HG02870 (cell line): ENCODE data around the gene JMJD7.

Source experiments
- ATAC-seq: cut with Tn5 transposase; IDR thresholded peaks from one replicate; pipeline ENCODE4 v1.9.1; 2021; ENCODE audit warnings: mild to moderate bottlenecking, moderate library complexity; ENCODE audit not compliant: unreplicated experiment

JMJD7 gene

DNA sequence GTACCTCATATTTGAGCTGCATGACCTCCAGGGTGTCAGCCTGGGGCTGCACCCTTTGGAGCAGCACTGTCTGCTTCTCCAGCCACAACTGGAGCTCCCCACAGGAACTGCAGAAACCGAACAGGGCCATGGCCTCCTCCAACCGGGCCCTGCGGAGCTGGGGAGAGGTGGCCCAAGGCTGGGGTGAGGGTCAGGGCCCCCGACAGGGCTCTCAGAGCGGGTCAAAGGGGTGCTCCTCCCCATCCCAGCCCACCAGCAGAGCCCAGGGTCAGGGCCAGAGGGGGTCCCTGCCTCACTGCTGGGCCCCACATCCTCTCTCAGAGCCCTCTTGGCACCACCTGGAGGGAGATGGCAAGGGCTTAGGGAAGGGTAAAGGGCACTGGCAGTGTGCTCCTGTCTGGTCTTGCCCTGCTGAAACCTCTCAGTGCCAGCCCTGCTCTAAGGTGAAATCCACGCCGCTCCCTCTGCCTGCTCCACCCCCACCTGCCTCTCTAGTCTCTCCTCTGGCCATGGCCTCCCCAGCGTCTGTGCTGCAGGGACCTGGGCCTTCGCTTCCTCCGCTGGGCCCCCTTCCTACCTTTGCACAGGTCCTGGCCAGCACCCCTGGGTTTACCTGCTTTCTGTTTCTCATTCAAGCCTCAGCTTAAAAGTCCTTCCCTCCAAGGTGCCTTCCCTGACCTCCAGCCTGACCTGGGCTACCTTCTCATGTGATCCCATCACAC lies 52.4 kb downstream of the JMJD7 start:
- ATAC-seq = no peak

- no peak for ATAC-seq
Measured at GRCh38 chr15:41881086-41881485, 53.2 kb downstream of the JMJD7 start.

DNA sequence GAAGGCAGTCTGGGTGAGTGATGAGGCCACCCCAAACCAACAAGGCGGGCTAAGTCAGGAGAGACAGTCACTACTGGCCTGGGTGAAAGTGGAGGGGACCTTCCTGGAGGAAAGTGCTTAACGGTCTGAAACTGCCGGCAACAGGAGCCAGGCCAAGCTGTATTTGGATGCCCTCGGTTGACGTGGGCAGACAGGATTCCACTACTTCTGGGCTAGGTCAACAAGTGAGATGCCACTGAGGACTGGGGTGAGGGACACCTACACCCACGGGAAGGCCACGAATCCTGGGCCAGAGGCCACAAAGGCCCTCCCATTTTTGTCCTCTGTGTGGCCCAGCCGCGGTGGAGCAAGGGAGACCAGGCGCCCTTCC lies 53.6 kb downstream of the JMJD7 start:
- no peak for ATAC-seq

DNA sequence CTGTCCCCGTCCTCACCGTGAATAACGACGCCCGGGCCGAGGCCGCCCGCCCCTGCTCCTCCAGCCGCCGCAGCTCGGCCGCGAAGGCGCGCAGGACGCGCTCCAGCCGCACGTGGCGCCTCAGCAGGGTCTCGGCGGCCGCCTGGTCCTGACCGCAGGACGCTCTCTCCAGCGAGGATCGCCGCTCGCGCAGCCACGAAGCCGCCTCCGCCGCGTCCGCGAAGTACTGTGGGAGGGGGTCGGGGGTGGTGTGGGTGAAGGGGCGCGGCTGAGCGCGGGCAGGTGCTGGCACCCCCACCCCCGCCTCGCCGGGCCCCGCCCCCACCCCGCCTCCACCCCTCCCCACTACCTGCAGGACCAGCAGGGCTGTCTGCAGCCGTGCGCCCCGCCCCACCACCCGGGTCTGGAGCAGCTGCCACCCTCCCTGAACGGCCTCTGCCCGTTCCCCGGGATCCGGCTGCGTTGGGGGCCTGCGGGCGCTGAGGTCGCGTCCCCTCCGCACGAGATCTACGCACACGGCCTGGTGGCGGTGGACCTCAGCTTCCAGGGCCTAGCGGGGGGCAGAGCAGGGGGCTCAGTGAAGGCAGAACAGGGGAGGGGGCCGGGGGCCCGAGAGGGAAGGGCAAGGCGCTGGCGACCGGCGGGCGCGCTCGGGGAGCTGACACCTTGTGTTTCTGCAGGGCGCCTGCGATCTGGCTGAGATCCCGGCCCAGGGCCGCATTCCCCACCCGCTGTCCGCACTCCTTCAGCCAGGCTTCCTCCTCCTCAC lies 54.2 kb downstream of the JMJD7 start:
- no peak for ATAC-seq

DNA sequence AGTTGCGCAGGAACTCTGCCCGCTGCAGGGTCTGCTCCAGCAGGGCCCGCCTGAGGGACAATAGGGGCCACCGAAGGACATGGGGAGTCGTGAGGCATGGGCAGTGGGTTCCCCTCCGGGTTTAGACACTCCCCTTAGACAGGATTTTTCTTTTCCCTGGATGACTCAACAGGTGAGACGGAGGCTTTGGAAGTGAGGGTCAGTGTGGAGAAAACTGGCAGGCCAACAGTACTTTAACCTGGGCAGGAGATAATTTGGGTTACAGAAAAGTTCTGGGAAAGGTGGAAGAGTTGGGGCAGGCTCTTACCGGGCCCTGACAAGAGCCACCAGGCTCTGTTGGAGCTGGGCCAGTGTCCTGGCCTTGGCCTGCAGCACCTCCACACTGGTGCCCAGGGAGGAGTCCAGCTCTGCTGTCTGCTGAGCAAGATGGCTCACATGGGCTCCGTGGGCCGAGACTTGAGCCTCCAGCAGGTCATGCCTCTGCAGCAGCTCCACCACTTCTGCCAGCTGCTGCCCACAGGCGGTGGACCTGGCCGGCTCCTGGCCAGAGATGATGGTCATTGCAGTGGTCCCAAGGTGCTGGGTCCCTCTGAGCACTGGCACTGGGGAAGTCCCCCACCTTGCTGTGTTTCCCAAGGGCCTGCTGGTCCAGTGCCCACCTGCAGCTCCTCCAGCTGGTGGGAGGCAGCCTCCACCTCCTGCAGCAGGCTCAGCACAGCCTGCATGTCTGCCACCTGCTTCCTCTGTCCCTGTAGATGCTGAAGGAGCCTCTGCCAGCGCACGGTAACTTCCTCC lies 55.0 kb downstream of the JMJD7 start:
- ATAC-seq = no peak

- no peak for ATAC-seq
Measured at GRCh38 chr15:41883484-41883825, 55.6 kb downstream of the JMJD7 start.

GRCh38 chr15:41884458-41884857 lies 56.6 kb downstream of the JMJD7 start:
- ATAC-seq = no peak

- no peak for ATAC-seq
Measured at GRCh38 chr15:41885321-41885720, 57.4 kb downstream of the JMJD7 start.

GRCh38 chr15:41885841-41886240 lies 57.9 kb downstream of the JMJD7 start:
- no peak for ATAC-seq

GRCh38 chr15:41886741-41887140 lies 58.8 kb downstream of the JMJD7 start:
- no peak for ATAC-seq

DNA sequence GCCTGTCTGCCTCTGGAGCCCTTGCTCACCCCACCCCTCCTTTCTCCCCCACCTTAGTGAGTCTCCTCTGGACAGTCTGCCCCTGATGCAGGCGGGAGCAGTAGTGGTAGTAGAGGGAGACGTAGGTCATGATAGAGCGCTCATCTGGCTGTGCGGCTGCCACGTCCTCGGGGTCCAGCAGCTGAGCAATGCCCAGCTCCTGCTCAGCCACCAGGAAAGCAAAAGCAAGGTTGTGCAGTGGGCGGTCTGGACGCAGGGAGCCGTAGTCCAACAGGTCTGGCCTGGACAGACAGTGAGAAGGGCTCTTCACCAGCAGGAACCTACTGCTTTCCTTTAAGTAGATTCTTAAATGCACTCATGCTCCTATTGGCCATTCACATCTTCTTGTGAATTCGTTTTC lies 59.3 kb downstream of the JMJD7 start:
- ATAC-seq = no peak
